Stimulated activated memory B cell treated with anti-CD40 and anti-IgM and Interleukin-4, amounts not matched to agents 10 μg/mL and 1 μg/mL and 100 μg/mL, for 72 hours (primary cell): ENCODE measurements around the gene ENAH.
"Not testable (repeated sequence)": the region's sequence is repeated elsewhere in the genome, so short reads cannot be mapped to it uniquely, and the experiment has no call there.

ENCODE experiments used
- ATAC-seq: fragments of 150-1000 bp; cut with Tn5 transposase; 2 replicates; pipeline ENCODE4 v1.10.0; 2021
- H3K27ac Mint-ChIP-seq: one replicate; pipeline ENCODE4 v1.8.0; 2022; ENCODE audit warnings: mild to moderate bottlenecking, mixed read lengths
- H3K27me3 Mint-ChIP-seq: one replicate; pipeline ENCODE4 v1.8.0; 2022; ENCODE audit warnings: mixed read lengths
- H3K36me3 Mint-ChIP-seq: one replicate; pipeline ENCODE4 v1.8.0; 2022; ENCODE audit warnings: mixed read lengths
- H3K4me1 Mint-ChIP-seq: one replicate; pipeline ENCODE4 v1.8.0; 2022; ENCODE audit warnings: mixed read lengths
- H3K4me3 Mint-ChIP-seq: one replicate; pipeline ENCODE4 v1.8.0; 2022; ENCODE audit warnings: mild to moderate bottlenecking, moderate library complexity, mixed read lengths
- H3K9me3 Mint-ChIP-seq: one replicate; pipeline ENCODE4 v1.8.0; 2022; ENCODE audit warnings: mixed read lengths

ENAH gene

GRCh38 chr1:225652729-225653462 lies at the start of gene ENAH:
TSS of gene ENAH (minus strand) at chr1:225653123. CDS start at chr1:225652690, 433 bp downstream.
- H3K4me3 Mint-ChIP-seq: peak within 1 kb of the TSS; percentile 93
- peak within 1 kb of the TSS; percentile 85 for H3K27ac Mint-ChIP-seq
- no peaks in the 10 kb centered on the region for H3K36me3 Mint-ChIP-seq
- H3K4me1 Mint-ChIP-seq: peaks cover 18% of the 10 kb centered on the region
- peaks cover 34% of the 10 kb centered on the region for H3K27me3 Mint-ChIP-seq
- ATAC-seq: peak; percentile 76
- H3K9me3 Mint-ChIP-seq: no peaks in the 10 kb centered on the region

GRCh38 chr1:225700889-225701465 lies 48.1 kb upstream of the ENAH start:
- Mint-ChIP-seq H3K9me3 (no peaks in the 10 kb centered on the region), H3K27me3 (no peaks in the 10 kb centered on the region), H3K4me3 (no peak overlapping the region), H3K36me3 (no peaks in the 10 kb centered on the region), H3K4me1 (no peaks in the 10 kb centered on the region), H3K27ac (no peak overlapping the region)
- ATAC-seq: no peak

GRCh38 chr1:225700164-225700821 lies 47.4 kb upstream of the ENAH start:
- H3K27ac Mint-ChIP-seq: no peak overlapping the region
- no peaks in the 10 kb centered on the region for H3K36me3 Mint-ChIP-seq
- H3K4me3 Mint-ChIP-seq: no peak overlapping the region
- H3K4me1 Mint-ChIP-seq: no peaks in the 10 kb centered on the region
- H3K27me3 Mint-ChIP-seq: no peaks in the 10 kb centered on the region
- H3K9me3 Mint-ChIP-seq: peaks cover 2% of the 10 kb centered on the region
- no peak for ATAC-seq

DNA sequence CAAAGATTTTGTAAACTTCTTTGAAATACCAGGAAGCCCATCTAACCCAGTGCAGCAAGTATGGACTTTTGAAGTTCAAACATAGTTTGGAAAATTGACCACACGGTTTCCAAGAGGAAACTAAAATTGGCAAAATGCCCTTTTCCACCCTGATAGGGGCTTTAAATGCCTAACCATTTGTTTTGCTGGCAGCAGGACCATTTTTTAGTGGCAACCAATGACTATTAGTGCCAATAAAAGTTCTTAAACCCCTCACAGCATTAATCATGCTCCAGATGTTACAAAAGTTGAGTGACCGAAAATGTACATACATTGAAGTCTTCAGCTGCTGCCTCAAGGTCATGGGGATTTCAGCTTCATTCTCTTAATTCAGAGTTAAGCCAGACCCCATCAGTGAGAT lies 46.4 kb upstream of the ENAH start:
- no peak for ATAC-seq
- H3K9me3 Mint-ChIP-seq: peaks cover 9% of the 10 kb centered on the region
- no peak overlapping the region for H3K27ac Mint-ChIP-seq
- no peak overlapping the region for H3K4me3 Mint-ChIP-seq
- H3K4me1 Mint-ChIP-seq: no peaks in the 10 kb centered on the region
- no peaks in the 10 kb centered on the region for H3K27me3 Mint-ChIP-seq
- no peaks in the 10 kb centered on the region for H3K36me3 Mint-ChIP-seq

- H3K4me1 Mint-ChIP-seq, H3K36me3 Mint-ChIP-seq, H3K27ac Mint-ChIP-seq, H3K27me3 Mint-ChIP-seq, H3K4me3 Mint-ChIP-seq, H3K9me3 Mint-ChIP-seq, ATAC-seq: not testable (repeated sequence)
Observed at GRCh38 chr1:225698194-225698593, 45.3 kb upstream of the ENAH start.

GRCh38 chr1:225697428-225697827 lies 44.5 kb upstream of the ENAH start:
- no peaks in the 10 kb centered on the region for H3K4me1 Mint-ChIP-seq
- no peaks in the 10 kb centered on the region for H3K27me3 Mint-ChIP-seq
- no peak for ATAC-seq
- H3K36me3 Mint-ChIP-seq: no peaks in the 10 kb centered on the region
- no peak overlapping the region for H3K27ac Mint-ChIP-seq
- H3K4me3 Mint-ChIP-seq: no peak overlapping the region
- peaks cover 9% of the 10 kb centered on the region for H3K9me3 Mint-ChIP-seq

GRCh38 chr1:225695578-225696337 lies 42.8 kb upstream of the ENAH start:
- H3K4me3 Mint-ChIP-seq: no peak overlapping the region
- peaks cover 9% of the 10 kb centered on the region for H3K9me3 Mint-ChIP-seq

DNA sequence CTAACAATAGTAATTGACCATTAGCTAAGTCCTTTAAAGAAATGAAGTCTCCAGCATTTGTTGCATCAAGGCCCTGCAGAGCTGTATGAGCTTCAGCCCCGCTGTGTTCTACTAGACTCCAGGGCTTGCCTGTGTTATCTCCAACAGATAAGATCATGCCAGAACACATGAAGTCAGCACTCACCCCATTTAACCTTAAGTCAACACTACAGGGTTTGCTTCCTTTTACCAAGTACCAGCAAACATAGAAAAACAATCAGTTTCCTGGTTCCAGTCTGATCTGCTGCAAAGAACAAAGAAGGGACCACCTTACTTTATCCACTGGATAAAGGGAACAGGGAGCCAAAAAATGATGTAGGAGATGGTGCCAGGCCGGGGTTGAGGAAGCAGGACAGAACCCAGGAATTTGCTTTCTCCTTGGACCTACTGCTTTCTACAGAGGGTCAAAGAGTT lies 41.3 kb upstream of the ENAH start:
- Mint-ChIP-seq H3K4me1 (no peaks in the 10 kb centered on the region), H3K27me3 (peaks cover 8% of the 10 kb centered on the region)

More at GRCh38 chr1:225695578-225696337, 42.8 kb upstream of the ENAH start:
- Mint-ChIP-seq H3K4me1 (no peaks in the 10 kb centered on the region), H3K27ac (no peak overlapping the region), H3K27me3 (peaks cover 1% of the 10 kb centered on the region), H3K36me3 (no peaks in the 10 kb centered on the region)
- ATAC-seq: no peak

GRCh38 chr1:225693697-225694096 lies 40.8 kb upstream of the ENAH start:
- H3K4me1 Mint-ChIP-seq, H3K27ac Mint-ChIP-seq, ATAC-seq, H3K9me3 Mint-ChIP-seq, H3K4me3 Mint-ChIP-seq, H3K27me3 Mint-ChIP-seq, H3K36me3 Mint-ChIP-seq: not testable (repeated sequence)

More for the DNA sequence above, 41.3 kb upstream of the ENAH start:
- no peak overlapping the region for H3K27ac Mint-ChIP-seq
- no peak for ATAC-seq
- H3K9me3 Mint-ChIP-seq: peaks cover 9% of the 10 kb centered on the region
- H3K4me3 Mint-ChIP-seq: no peak overlapping the region
- no peaks in the 10 kb centered on the region for H3K36me3 Mint-ChIP-seq

DNA sequence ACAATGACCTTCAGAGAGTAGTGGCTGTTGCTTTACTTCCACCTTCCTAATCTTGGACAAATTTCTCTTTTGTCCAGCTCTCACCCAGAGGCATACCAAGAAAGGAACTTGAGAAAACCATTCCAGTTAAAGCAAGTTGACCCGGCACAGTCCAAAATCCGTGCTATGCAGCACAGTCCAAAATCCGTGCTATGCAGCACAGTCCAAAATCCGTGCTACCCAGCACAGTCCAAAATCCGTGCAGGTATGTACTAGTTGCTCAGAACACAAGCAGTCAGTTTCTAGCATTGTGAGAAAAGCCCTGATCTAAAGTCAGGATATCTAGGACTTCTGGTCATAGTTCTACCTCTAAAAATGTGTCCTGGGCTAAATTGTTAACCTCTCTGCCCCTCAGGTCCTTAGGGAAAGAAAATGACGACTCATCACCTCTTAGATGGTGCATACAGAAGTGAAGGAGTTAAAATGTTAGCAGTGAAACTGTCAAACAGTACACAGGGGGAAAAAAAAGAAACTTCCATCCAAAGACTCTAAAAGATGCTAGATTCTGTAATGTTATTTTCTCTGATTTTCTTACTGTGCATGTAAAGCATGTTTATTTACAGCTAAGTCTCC lies 40.3 kb upstream of the ENAH start:
- Mint-ChIP-seq H3K4me3 (no peak overlapping the region), H3K27me3 (peaks cover 8% of the 10 kb centered on the region), H3K27ac (no peak overlapping the region), H3K36me3 (no peaks in the 10 kb centered on the region), H3K9me3 (peaks cover 9% of the 10 kb centered on the region), H3K4me1 (peaks cover 6% of the 10 kb centered on the region)
- ATAC-seq: no peak

DNA sequence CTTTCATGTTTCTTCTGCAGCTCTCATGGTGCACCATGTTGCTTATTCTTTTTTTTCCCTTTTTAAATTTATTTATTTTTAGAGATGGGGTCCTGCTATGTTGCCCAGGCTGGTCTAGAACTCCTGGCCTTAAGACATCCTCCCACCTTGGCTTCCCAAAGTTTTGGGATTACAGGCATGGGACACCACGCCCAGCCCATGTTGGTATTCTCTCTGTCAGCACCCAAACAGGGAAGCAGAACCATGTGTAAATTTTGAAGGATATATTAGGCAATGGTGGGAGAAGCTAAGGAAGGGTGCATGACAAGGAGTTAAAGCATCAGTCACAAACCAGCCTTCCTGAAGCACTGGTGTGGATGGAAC lies 39.6 kb upstream of the ENAH start:
- peaks cover 10% of the 10 kb centered on the region for H3K4me1 Mint-ChIP-seq
- H3K27ac Mint-ChIP-seq: no peak overlapping the region
- peaks cover 8% of the 10 kb centered on the region for H3K27me3 Mint-ChIP-seq
- no peaks in the 10 kb centered on the region for H3K36me3 Mint-ChIP-seq
- ATAC-seq: no peak
- peaks cover 9% of the 10 kb centered on the region for H3K9me3 Mint-ChIP-seq
- no peak overlapping the region for H3K4me3 Mint-ChIP-seq

GRCh38 chr1:225691861-225692516 lies 39.1 kb upstream of the ENAH start:
- Mint-ChIP-seq H3K27ac (no peak overlapping the region), H3K4me1 (peaks cover 10% of the 10 kb centered on the region), H3K36me3 (no peaks in the 10 kb centered on the region), H3K9me3 (peaks cover 9% of the 10 kb centered on the region), H3K27me3 (peaks cover 8% of the 10 kb centered on the region), H3K4me3 (no peak overlapping the region)
- no peak for ATAC-seq

DNA sequence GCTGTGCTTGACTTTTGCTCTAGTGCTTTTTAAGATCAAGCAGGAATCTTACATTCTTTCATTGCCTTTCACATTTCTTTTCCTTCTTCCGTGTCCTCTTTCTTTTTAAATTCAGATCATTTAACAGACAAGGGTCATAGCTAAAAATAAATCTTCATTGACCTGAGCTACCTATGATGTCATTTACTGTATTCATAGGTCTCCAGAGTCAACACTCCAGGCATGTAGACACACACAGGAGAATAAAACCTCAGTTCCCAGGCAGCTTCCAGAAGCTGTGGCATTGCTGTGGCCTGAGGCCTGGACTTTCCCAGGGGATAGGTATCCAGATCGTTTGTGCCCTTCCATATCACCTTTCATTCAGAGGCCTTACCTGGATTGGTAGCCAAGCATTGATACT lies 38.5 kb upstream of the ENAH start:
- no peaks in the 10 kb centered on the region for H3K36me3 Mint-ChIP-seq
- no peak overlapping the region for H3K27ac Mint-ChIP-seq
- H3K4me1 Mint-ChIP-seq: peaks cover 10% of the 10 kb centered on the region
- H3K4me3 Mint-ChIP-seq: no peak overlapping the region
- peaks cover 9% of the 10 kb centered on the region for H3K9me3 Mint-ChIP-seq
- peaks cover 8% of the 10 kb centered on the region for H3K27me3 Mint-ChIP-seq
- no peak for ATAC-seq

DNA sequence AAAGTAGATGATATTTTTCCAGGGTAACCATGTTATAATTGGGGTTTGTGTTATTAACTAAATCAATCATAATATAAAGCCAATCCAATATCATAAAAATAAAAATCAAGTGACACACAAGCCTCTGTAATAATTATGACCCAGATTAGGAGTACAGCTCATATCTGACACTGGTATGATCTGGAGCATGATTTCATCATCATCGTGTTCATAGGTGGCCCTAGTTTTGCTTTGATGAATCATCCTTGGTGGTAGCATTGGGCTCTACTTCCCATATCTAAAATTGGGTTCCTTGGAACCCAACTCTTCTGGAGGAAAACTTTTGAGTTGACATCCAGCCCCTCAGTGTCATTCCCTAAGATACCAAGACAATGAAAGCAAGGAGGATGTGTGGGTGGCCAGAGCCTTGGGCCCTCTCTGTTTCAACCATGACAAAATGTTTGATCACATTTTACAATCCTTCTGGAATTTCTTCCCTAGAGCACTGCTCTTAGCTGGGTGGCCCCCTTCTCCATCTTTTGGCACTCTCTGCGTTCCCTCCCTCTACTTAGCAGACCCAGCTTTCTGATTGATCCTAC lies 37.0 kb upstream of the ENAH start:
- H3K4me1 Mint-ChIP-seq: peaks cover 10% of the 10 kb centered on the region
- ATAC-seq: no peak
- H3K4me3 Mint-ChIP-seq: no peak overlapping the region

More for the DNA sequence above, 37.0 kb upstream of the ENAH start:
- Mint-ChIP-seq H3K36me3 (no peaks in the 10 kb centered on the region), H3K9me3 (peaks cover 4% of the 10 kb centered on the region), H3K27ac (no peak overlapping the region), H3K27me3 (peaks cover 8% of the 10 kb centered on the region)
